ENCODE results near the gene C3orf20. TPM values are rescaled to one million over a fixed set of nuclear protein-coding genes. Genes with fewer than 3 reads are reported as not detected.
"Not testable (repeated sequence)": the region's sequence is repeated elsewhere in the genome, so short reads cannot be mapped to it uniquely, and the experiment has no call there.

The C3orf20 gene
- total RNA-seq, 1 experiment from 2014 or later, result not detected

DNA sequence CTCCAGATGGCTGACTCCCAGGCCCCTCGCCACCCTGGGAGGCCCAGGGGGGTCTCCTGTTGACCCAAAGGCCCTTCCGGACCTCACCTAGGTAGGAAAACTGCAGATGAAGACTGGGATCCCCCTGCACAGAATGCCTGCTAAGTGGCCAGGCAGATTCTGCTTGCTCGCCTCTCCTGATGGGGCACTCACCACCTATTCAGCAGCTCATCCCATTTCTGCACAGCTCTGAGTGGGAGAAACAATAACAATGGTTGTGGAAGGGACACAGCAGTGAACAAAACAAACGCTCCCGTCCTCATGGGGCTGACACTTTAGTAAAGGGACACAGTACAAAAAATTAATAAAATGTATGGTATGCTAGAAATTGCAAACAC is 118.9 kb downstream of the C3orf20 start:
- no peak for DNase-seq (ENCODE audit: low spot score)

DNA sequence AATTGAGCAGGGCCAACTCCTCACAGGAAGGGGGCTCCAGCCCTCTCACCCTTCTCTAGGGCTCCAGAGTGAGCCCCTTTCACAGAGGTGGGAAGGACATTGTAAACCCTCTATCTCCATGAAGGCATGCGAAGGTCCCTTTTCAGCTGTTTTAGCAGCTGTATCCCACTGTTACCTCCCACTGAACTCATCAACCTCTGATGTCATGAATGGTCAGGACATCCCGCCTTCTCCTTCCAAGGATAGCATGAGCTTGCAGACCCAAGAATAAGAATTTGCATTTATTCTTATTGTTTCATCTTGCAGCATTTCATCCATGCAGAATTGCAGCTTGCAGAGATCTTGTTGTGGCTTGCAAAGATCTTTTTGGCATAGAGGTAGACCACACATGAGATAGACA is 119.5 kb downstream of the C3orf20 start:
- DNase-seq (ENCODE audit: low spot score), result no peak

- no peak for DNase-seq (ENCODE audit: low spot score)
These were observed 121.1 kb downstream of the C3orf20 start for GRCh38 chr3:14795996-14796395.

- DNase-seq (ENCODE audit: low spot score), result no peak
These were observed 121.6 kb downstream of the C3orf20 start for GRCh38 chr3:14796403-14797077.

DNA sequence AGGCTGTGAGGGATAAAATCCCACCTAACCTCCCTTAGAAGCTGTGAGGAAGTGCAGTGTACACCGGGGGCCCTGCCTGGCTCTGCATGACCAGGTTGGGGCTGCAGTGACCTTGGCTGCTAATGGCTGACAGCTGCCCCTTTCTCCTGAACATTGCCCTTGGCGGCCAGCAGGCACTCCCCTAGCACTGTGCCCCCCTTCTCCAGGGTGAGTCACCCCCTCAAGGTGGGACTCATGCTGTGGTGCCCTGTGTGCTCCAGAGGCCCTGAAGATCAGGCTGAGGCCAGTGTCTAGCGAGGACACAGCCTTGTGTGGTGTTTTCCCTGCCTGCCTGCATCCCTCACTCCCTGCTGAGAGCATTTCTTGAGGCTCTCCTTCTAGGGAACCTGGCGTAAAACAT is 122.8 kb downstream of the C3orf20 start:
- no peak for DNase-seq (ENCODE audit: low spot score)

GRCh38 chr3:14798231-14798630 is 123.3 kb downstream of the C3orf20 start:
- no peak for DNase-seq (ENCODE audit: low spot score)

DNA sequence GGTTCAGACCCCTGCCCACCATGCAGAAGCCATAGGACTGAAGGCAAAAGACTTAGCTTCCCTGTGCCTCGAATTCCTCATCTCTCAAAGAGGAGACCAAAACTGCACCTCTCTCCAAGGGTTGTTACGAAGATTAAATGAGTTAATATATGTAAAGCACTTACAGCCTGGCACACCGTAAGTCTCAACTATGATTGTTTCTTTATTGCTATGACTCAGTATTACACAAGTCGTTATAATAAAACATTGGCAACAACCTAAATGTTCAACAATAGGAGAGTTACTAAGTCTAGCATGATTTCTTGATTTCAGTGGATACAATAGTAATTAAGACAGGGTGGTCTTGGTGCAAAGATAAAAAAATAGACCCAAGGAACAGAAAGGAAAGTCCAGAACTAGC is 124.2 kb downstream of the C3orf20 start:
- DNase-seq (ENCODE audit: low spot score), result no peak

DNA sequence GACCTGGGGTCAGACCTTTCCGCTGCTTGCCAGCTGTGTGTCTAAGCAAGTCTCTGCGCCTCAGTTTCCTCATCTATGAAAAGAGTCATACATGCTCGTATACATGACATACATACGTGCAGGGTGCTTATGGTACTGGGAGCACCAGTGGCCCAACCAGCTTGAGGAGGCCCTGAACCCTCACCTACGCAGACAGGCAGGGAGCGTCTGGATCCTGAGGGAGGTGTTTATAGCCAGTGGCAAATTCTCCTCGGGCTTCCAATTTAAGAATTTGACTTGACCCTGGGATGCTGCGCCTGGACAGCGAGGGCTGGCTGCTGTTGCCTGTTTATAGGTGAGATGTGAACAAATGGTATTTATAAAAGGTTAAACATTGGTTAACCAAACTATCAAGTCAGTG is 126.1 kb downstream of the C3orf20 start:
- no peak for DNase-seq (ENCODE audit: low spot score)

DNA sequence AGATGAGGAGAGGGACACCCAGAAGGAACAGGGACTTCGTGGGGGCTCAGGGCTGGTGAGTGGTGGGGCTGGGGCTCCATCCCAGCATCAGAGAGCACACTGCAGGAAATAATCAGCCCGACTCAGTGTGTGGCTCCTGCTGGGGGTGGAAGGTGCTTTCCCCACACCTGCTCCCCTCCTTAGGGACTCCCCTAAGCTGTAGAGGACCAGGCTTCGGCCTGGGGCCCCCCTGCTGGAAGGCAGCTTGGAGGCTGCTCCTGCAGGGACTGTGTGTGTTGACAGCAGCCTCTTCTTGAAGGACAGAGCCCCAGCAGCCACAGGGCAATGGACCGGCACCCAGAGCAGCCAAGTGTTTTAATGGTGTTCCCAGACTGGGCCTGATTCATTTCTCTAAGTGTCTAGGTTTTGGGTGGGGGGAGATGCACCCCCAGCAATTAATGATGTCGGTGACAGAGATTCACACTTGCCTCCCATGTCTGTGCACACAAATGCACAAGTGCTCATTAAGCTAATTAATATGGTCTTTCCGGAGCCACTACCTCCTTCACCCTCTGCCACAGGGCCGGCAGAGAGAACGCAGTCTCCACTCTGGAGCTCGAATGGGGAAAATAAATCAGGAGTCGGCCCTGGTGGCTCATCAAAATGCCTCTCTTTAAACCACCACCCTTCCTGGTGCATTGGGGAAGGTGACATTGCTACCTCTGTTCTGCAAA is 126.9 kb downstream of the C3orf20 start:
- no peak for DNase-seq (ENCODE audit: low spot score)

DNA sequence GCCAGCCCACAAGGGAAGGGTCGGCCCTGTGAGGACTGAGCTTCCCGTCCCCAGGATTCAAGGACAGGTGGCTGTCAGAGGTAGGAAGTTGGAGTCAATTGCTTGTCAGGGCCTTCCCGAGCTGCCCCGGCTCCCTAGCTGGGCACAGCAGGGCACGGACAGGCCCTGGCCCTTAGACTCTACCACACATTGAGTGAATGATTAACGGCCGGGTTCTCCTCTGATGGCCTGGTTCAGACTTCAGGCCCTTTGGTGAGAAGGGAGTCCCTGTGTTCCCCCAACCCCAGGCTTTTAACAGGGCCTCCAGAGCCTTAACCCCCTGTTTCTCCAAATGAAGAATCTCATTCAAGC is 127.4 kb downstream of the C3orf20 start:
- DNase-seq (ENCODE audit: low spot score), result no peak

DNA sequence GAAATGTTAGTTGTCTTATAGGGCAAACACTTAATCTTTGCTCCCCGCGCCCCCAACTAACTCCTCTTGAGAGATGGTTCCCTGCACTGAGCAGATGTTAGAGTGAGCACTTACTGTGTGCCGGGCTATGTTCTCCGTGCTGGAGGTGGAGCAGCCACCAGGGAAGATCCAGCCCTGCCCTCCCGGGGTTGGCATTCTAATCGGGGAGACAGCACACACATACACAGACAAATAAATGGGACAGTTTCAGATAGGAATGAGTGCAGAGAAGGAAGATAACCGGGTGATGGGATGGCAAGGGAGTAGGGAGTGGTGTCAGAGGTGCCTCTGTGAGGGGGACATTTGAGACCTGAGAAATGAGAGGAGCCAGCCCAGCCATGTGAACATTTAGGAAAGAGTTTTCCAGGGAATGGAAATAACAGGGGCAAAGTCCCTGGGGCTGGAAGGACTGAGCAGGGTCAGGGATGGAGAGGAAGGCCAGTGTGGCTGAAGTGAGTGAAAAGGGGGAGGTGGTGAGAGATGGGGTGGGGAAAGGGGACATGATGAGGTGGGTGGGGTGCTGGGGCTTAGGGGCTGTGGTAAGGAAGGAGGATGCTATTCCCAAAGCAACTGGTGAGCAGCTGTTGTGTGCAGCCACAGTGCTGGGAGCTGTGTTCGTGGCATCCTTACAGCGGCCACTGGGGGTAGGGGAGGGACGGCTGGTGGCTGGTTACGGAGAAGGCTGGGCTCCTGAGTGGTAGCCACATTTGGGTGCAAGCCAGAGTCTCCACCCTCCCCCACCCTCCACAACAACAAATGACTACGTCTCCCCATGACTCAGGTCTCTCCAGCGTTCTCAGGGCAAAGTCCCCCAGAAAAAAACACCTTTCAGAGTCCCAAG is 128.4 kb downstream of the C3orf20 start:
- DNase-seq (ENCODE audit: low spot score), result peak; percentile 28

- DNase-seq (ENCODE audit: low spot score), result peak; percentile 10
These were observed 129.3 kb downstream of the C3orf20 start for GRCh38 chr3:14803981-14804834.

DNA sequence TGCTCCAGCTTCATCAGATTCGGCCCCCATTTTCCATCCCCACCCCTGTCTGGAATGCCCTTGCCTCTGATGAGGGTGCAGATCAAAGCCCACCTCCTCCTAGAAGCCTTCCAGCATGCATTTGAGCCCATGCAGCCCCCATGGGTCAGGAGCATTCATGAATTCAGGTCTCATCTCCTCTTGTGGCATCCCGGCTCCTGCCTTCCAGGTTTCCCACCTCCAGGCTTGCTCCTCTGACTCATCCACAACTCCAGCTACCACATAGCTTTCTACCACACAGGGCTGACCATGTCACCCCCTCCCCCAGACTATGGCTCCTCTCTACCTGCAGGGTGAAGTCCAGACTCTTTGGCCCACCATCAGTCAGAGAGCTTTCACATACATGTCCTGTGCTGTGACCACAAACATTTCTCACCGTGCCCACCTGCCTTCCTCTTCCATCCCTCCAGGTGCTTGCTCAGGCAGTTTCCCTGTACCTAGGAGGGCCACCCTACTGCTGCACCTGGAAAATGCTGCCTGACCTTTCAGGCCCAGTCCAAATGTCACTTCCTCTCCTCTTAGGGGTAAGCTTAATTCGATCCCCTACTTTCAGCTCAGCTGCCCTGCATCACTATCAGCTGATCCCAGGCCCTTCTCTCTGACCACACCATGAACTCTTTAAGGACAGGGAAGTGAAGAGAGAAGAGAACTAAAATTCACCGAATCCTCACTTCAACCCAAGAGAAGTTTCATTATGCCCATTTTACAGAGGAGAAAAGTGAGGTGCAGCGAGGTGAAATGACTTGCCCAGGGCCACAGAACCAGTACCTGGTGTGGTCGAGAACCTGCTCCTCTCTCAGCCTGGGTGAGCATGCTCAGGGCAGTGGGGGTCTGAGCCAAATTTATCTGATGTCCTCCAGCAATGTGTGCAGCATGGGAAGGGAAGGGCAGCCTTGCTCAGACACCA is 130.2 kb downstream of the C3orf20 start:
- no peak for DNase-seq (ENCODE audit: low spot score)

DNA sequence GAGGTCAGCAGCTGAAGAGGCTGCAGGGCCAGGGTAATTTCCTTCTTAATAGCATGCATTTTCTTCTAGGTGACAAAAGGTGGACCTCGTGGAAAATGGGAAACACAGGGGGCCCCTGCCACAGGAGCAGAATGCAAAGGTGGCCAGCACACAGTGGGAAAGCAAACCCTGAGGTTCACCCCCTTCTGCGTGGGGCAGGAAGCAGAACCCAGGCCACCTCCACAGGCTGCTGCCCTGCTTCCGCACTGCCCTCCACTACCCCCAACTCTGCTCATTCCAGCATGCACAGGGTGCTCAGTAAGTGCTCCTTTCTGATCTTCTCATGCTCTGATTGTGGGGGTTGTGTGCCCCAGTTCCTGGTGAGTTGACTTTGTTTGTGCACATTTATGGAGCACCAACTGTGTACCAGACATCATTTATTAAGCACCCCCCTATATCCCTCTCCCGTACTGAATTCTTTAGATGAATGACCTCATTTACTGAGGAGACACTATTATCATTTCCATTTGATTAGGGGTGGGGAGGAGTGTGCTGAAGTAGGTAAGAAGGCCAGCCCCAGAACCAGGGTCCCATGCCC is 131.1 kb downstream of the C3orf20 start:
- DNase-seq (ENCODE audit: low spot score), result no peak

DNA sequence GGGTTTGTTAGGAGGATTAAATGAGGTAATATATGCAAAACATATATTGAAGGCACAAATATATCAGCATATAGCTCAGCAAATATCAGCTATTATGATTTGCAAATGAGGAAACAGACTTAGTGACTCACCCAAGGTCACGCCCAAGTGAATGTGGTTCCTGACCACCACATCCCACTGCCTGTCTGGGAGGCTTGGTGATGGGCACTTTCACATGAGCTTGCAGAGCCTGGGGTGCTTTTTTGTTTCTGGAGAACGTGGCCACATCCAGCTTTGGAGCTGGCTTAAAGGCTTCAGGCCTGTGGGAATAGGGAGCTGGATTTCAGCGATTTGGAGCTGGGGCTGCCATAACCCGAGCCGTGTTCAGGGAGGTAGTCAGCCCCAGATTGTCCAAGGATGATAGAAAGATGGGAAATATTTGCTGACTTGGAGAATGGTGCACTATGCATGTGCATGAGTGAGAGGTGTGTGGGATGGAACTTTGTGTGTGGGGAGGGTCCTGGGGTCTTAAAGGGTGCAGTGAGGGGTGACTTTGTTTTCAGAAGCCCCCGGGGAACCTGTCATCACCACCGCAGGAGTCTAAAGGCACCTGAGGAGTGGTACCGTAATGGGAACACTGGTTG is 131.8 kb downstream of the C3orf20 start:
- DNase-seq (ENCODE audit: low spot score), result no peak

DNA sequence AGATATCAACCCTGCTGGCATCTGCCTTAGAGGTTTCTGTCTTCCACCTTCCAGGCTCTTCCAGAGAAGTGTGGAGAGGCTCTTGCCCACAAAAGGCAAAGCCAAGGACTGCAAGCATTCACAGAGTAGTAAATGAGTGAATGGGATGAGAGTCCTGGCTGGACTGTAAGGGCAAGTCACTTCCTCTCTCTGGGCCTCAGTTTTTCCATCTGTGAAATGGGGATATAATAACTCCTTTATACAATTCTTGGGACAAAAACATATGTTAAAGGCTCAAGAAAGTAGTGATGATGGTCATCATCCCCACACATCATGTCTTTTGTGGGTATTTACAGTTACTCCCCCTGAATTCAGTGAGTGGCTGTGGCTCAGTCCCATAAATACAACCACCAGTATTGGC is 133.1 kb downstream of the C3orf20 start:
- no peak for DNase-seq (ENCODE audit: low spot score)

DNA sequence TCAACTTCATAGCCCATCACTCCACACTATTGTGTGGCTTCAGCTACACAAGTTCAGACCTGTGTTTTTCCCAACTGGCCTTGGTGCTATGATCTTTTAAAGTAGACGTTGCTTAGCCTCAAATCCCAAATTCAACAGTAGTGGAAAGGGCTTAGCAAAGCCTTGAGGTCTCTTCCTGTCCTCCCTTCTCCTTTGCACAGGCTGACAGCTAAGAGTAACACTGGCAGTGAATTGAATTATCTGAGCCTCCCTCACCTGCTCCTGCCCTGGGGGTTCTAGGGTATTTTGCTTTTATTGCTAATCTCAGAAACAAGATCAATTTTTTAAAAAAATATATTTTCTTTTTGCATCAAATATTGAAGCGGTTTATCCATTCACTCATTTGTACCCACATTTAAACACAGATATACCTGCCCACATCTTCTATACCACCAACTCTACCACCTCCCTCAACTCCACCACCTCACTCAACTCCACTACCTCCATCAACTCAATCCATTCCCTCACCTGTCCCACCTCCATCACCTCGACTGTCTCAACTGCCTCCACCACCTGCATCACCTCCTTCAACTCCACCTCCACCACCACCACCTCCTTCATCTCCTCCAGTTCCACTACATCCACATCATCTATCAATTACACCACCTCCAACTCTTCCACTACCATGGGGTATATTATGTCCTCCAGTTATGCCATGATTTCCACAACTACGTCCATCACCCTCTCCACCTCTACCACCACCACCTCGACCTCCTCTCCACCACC is 133.7 kb downstream of the C3orf20 start:
- DNase-seq (ENCODE audit: low spot score), result no peak

GRCh38 chr3:14809611-14810010 is 134.7 kb downstream of the C3orf20 start:
- not testable (repeated sequence) for DNase-seq (ENCODE audit: low spot score)
